Left ventricle myocardium inferior (tissue), 1 donor: Measurements from ENCODE around the gene NFYB. TPM values are rescaled to one million over a fixed set of nuclear protein-coding genes. Genes with fewer than 3 reads are reported as not detected.

Experiments used
- DNase-seq: peaks from one replicate; pipeline ENCODE4 v3.0.0-alpha.2; 2020
- H3K27ac ChIP-seq: fragments of 200-600 bp; replicated peaks from 2 replicates; pipeline ENCODE4 v1.8.0; 2021
- H3K27me3 ChIP-seq: fragments of 200-600 bp; 2 replicates; pipeline ENCODE4 v1.8.0; 2021; ENCODE audit warnings: low read depth
- H3K36me3 ChIP-seq: fragments of 200-600 bp; 2 replicates; pipeline ENCODE4 v1.8.0; 2021
- H3K4me1 ChIP-seq: fragments of 200-600 bp; 2 replicates; pipeline ENCODE4 v1.8.0; 2021
- H3K4me3 ChIP-seq: fragments of 200-600 bp; 2 replicates; pipeline ENCODE4 v1.8.0; 2021; ENCODE audit warnings: mild to moderate bottlenecking, moderate library complexity
- H3K9me3 ChIP-seq: fragments of 200-600 bp; replicated peaks from 2 replicates; pipeline ENCODE4 v1.8.0; 2021
- CTCF ChIP-seq: fragments of 200-600 bp; IDR thresholded peaks from 2 replicates; pipeline ENCODE4 v1.8.0; 2021; ENCODE audit warnings: antibody characterized with exemption, mild to moderate bottlenecking, borderline replicate concordance
- intact Hi-C: fragments of 100-400 bp; cut with micrococcal nuclease; formaldehyde crosslinking; loops from one replicate; pipeline ENCODE4 v1.11.0; 2022
- total RNA-seq: library from RNA; stranded (reverse); fragmentation: NEBNext Ultra II Directional; extraction: Animal tissue kit (Norgen Biotek cat#: 25700); gene quantifications from one replicate; pipeline ENCODE4 v1.2.1, GENCODE V29; 2021
- donor health status: DM: no; HTN: yes; CAD: no; lungs with severe emphysema.

The NFYB gene
- total RNA-seq, 1 donor from 2014 or later = 34.5 TPM

- intact Hi-C loops = no loop called here
- DNase-seq = no peak
- Histone ChIP-seq H3K27ac (no peak overlapping the region), H3K9me3 (no peaks in the 10 kb centered on the region), H3K36me3 (no peaks in the 10 kb centered on the region), H3K27me3 (no peaks in the 10 kb centered on the region), H3K4me1 (no peaks in the 10 kb centered on the region), H3K4me3 (no peak overlapping the region)
- no peak for TF ChIP-seq CTCF
Observed at GRCh38 chr12:104154286-104154685, 16.3 kb upstream of the NFYB start.

- Histone ChIP-seq H3K4me3 (no peak overlapping the region), H3K4me1 (no peaks in the 10 kb centered on the region), H3K27ac (no peak overlapping the region), H3K9me3 (no peaks in the 10 kb centered on the region), H3K36me3 (no peaks in the 10 kb centered on the region), H3K27me3 (no peaks in the 10 kb centered on the region)
- no peak for DNase-seq
- intact Hi-C loops = no loop called here
- TF ChIP-seq CTCF = no peak
Observed at GRCh38 chr12:104152685-104153241, 14.8 kb upstream of the NFYB start.

GRCh38 chr12:104150416-104150815 is 12.4 kb upstream of the NFYB start:
- Histone ChIP-seq H3K27me3 (no peaks in the 10 kb centered on the region), H3K4me3 (no peak overlapping the region), H3K4me1 (no peaks in the 10 kb centered on the region), H3K9me3 (no peaks in the 10 kb centered on the region), H3K27ac (no peak overlapping the region), H3K36me3 (no peaks in the 10 kb centered on the region)
- TF ChIP-seq CTCF = no peak
- intact Hi-C loops = no loop called here
- DNase-seq = no peak

GRCh38 chr12:104147346-104147745 is 9.3 kb upstream of the NFYB start:
- no peak for DNase-seq
- no peak for TF ChIP-seq CTCF
- Histone ChIP-seq H3K9me3 (no peaks in the 10 kb centered on the region), H3K4me1 (no peaks in the 10 kb centered on the region), H3K4me3 (no peak overlapping the region), H3K36me3 (no peaks in the 10 kb centered on the region), H3K27ac (no peak overlapping the region), H3K27me3 (no peaks in the 10 kb centered on the region)
- intact Hi-C loops = no loop called here

- intact Hi-C loops = no loop called here
- H3K36me3 ChIP-seq = no peaks in the 10 kb centered on the region
- no peak for DNase-seq
- TF ChIP-seq CTCF = no peak
- no peaks in the 10 kb centered on the region for H3K9me3 ChIP-seq
- peaks cover 3% of the 10 kb centered on the region for H3K4me1 ChIP-seq
- no peaks in the 10 kb centered on the region for H3K27me3 ChIP-seq
- H3K27ac ChIP-seq = no peak overlapping the region
- H3K4me3 ChIP-seq = no peak overlapping the region
Observed at GRCh38 chr12:104143918-104144317, 5.9 kb upstream of the NFYB start.
